Endothelial cell (in vitro differentiated cells): ENCODE data around the gene ADAM17. TPM values are rescaled to one million over a fixed set of nuclear protein-coding genes. Genes with fewer than 3 reads are reported as not detected.

ENCODE experiments used
- total RNA-seq: library from RNA; stranded (reverse); fragmentation: NEBNext Ultra II Directional; extraction: Animal tissue kit (Norgen Biotek cat#: 25700); gene quantifications from one replicate; pipeline ENCODE4 v1.2.1, GENCODE V29; 2021; ENCODE audit not compliant: unreplicated experiment

ADAM17 gene
- total RNA-seq, 1 donor from 2014 or later = 39.7 TPM

Other genes starting within 250 kb of the ADAM17 start
- gene ITGB1BP1, start 132.3 kb downstream of the ADAM17 start, total RNA-seq = 97.3 TPM
- 55.2 TPM for gene CPSF3, start 132.2 kb downstream of the ADAM17 start, total RNA-seq
- 37.5 TPM for gene IAH1, start 81.3 kb downstream of the ADAM17 start, total RNA-seq
- 268 TPM for gene YWHAQ, start 75.2 kb upstream of the ADAM17 start, total RNA-seq